HG02885 (cell line): ENCODE results near the gene IFI44L.
A peak's percentile ranks its signal among the peaks of the same experiment; 100 is the strongest.

Experiments used
- ATAC-seq: cut with Tn5 transposase; IDR thresholded peaks from one replicate; pipeline ENCODE4 v1.9.1; 2021; ENCODE audit warnings: mild to moderate bottlenecking; ENCODE audit not compliant: unreplicated experiment, poor library complexity

Gene IFI44L

DNA sequence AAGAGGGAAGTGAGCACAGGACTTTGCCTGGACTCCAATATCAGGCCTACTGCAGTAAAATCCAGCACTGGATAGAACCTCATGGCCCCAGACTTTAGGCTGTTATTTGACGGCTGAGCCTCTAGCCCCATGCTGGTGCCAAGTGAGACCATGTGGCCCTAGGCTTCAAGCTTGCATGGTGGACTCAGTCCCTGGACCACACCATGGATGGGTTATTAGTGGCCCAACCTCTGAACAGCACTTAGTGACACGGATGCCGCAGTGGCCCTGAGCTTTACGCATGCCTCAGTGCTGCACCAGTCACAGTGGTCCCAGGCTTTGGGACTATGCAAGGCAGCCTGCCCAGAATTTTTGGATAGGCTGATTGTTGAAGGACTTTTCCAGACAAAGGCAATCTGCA, 13.0 kb downstream of the IFI44L start:
- ATAC-seq: no peak

DNA sequence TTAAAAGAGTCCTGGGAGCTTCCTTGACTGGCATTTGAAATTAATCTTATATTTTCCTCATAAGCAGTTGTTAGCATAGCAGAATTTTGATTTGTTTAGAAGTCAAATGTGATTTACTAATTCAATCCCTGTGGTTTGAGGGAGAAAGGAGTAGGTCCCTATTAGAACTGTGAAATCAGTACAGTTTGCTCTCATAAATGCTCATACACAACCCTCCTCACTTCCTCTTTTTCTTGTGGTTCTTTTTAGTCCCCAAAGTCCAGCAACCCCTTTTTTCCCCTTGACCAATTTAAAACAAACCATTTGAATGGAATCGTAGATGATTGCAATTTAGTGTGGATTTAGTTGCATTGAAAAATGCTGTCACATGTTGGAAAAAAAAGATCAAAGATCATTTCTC, 20.2 kb downstream of the IFI44L start:
- ATAC-seq: peak; percentile 83

GRCh38 chr1:78641558-78641957, 21.3 kb downstream of the IFI44L start:
- ATAC-seq: no peak

DNA sequence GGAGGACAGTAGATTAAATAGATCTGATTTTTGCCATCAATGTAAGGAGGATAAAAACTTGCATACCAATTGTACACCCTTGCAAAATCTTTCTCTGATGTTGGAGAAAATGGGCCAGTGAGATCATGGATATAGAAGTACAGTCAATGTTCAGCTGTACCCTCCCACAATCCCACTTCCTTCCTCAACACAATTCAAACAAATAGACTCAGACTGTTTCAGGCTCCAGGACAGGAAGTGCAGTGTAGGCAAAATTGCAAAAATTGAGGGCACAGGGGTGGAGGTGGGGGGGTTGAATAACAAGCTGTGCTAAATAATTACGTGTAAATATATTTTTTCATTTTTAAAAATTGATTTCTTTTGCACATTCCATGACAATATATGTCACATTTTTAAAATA, 25.5 kb downstream of the IFI44L start:
- ATAC-seq: no peak

DNA sequence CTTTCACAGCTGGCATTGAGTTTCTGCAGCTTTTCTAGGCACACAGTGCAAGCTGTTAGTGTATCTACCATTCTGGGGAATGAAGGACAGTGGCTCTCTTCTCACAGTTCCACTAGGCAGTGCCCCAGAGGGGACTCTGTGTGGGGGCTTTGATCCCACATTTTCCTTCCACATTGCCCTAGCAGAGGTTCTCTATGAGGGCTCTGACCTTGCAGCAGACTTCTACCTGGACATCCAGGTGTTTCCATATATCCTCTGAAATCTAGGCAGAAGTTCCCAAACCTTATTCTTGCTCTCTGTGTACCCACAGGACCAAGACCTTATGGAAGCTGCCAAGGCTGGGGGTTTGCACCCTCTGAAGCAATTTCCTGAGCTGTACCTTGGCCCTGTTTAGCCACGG, 27.0 kb downstream of the IFI44L start:
- no peak for ATAC-seq

- ATAC-seq: peak; percentile 88
Measured at GRCh38 chr1:78649628-78650027, 29.4 kb downstream of the IFI44L start, which contains the start of gene IFI44. TSS of gene IFI44 (plus strand) at chr1:78649831. CDS start at chr1:78650196, 365 bp downstream.

GRCh38 chr1:78650114-78650660, 29.9 kb downstream of the IFI44L start:
- no peak for ATAC-seq

GRCh38 chr1:78651241-78651640, 31.0 kb downstream of the IFI44L start:
- ATAC-seq: peak; percentile 45

GRCh38 chr1:78652019-78652560, 31.8 kb downstream of the IFI44L start:
- no peak for ATAC-seq

- no peak for ATAC-seq
Measured at GRCh38 chr1:78658901-78659300, 38.7 kb downstream of the IFI44L start.

DNA sequence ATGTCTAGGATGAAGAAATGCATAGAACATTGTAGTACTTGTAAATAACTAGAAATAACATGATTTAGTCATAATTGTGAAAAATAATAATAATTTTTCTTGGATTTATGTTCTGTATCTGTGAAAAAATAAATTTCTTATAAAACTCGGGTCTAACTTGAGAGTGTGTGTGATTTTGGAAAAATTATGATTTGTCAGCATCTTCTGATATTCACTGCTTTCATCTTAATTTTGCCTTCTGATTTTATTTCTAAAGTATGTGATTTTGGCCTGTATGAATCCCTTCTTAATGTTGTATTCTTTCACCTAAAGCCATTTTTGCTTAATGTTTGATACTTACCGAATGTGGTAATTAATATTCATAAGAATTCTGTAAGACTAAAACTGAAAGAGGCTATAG, 43.7 kb downstream of the IFI44L start:
- ATAC-seq: no peak

DNA sequence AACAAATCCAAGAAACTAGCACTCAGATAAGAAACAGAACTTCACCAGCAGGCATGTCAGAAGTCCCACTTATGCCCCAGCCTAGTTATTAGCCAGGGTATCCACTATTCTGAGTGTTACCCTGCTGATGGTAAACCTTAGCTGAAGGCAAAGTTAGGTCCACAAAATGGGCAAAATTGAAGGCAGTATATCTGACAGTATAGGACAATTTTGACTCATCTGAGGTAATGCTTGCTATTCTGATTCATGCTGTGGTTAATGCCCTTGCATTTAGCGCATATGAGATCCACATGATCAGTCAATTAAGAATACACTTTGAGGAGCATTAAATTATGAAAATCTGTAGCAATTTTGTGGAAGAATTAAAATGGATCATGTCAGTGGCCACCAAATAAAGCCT, 44.5 kb downstream of the IFI44L start:
- no peak for ATAC-seq

DNA sequence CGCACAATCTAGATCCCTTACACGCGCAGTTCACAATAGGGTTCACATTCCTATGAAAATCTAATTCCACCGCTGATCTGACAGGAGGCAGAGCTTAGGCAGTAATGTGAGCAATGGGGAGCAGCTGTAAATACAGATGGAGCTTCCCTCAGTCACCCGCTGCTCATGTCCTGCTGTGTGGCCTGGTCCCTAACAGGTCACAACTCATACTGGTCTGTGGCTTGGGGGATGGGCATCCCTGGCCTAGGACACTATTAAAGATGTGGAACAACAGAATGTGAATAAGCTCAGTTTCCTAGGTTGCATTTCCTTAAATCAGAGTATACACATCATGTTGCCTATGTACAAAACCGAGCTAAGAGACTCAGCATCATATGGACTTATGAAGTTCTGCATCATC, 45.6 kb downstream of the IFI44L start:
- ATAC-seq: no peak

DNA sequence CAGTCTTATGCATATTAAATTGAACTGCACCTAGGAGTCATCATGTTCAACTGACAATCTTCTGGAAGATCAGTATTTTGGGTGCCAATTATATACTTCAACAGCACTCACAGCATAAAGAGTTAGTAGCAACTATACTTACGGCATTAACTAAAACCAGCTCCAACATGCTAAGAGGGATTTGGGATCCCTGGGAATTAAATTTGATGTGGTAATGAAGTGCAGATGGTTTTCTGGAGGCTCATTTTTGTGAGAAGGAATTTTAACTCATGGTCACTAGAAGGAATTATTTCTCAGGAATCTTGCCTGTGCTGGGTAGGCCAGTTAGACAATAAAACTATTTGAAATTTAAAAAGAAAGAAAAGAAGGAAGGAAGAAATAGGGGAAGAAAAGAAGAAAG, 47.7 kb downstream of the IFI44L start:
- no peak for ATAC-seq

DNA sequence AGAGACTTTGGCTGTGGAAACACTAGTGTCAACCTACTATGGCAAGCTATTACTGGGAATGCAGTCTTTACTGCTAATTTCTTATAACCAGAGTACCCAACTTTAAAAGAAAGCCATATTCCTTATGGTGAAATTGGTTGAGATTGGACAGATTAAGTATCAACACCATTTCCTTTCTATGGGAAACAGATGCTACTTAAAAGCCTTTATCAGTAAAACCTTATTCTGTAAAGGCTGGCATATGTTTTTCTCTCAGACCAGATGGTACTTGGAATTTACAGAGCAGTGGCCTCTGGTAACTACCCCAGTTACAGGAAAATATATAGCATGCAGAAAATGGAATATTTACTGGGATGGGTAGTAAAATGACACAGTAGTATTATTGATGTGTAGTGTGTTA, 48.2 kb downstream of the IFI44L start:
- no peak for ATAC-seq

GRCh38 chr1:78672428-78672827, 52.2 kb downstream of the IFI44L start:
- no peak for ATAC-seq

- no peak for ATAC-seq
Measured at GRCh38 chr1:78673120-78673519, 52.9 kb downstream of the IFI44L start.

GRCh38 chr1:78676347-78676982, 56.2 kb downstream of the IFI44L start:
- ATAC-seq: peak; percentile 42

- no peak for ATAC-seq
Measured at GRCh38 chr1:78676993-78677392, 56.7 kb downstream of the IFI44L start.

DNA sequence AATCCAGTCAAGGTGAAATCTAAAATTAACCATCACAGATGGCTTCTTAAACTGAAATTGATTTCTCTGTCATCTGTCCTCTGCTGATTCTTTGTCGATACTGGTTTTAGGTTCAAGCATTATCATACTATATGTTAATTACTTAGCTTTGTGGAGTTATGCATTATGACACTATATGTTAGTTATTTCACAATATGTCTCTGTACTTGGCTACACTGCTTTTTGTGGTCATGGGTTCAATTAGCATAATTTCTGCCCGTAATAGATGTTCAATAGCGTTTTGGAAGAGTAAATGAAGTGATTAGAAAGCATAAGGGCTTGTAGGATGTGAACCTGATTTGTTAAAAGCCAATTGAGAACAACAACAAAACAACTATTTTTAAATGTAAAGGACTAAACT, 57.5 kb downstream of the IFI44L start:
- no peak for ATAC-seq

GRCh38 chr1:78678324-78678723, 58.1 kb downstream of the IFI44L start:
- peak; percentile 75 for ATAC-seq

GRCh38 chr1:78681265-78681664, 61.0 kb downstream of the IFI44L start:
- no peak for ATAC-seq
